ENCODE results near the gene SFXN4. TPM values are rescaled to one million over a fixed set of nuclear protein-coding genes. Genes with fewer than 3 reads are reported as not detected.
A peak's percentile ranks its signal among the peaks of the same experiment; 100 is the strongest.
"Not testable (repeated sequence)": the region's sequence is repeated elsewhere in the genome, so short reads cannot be mapped to it uniquely, and the experiment has no call there.

Gene SFXN4
- total RNA-seq, 3 donors from 2014 or later, result 14.6 to 25.2 (median 18.6) TPM

DNA sequence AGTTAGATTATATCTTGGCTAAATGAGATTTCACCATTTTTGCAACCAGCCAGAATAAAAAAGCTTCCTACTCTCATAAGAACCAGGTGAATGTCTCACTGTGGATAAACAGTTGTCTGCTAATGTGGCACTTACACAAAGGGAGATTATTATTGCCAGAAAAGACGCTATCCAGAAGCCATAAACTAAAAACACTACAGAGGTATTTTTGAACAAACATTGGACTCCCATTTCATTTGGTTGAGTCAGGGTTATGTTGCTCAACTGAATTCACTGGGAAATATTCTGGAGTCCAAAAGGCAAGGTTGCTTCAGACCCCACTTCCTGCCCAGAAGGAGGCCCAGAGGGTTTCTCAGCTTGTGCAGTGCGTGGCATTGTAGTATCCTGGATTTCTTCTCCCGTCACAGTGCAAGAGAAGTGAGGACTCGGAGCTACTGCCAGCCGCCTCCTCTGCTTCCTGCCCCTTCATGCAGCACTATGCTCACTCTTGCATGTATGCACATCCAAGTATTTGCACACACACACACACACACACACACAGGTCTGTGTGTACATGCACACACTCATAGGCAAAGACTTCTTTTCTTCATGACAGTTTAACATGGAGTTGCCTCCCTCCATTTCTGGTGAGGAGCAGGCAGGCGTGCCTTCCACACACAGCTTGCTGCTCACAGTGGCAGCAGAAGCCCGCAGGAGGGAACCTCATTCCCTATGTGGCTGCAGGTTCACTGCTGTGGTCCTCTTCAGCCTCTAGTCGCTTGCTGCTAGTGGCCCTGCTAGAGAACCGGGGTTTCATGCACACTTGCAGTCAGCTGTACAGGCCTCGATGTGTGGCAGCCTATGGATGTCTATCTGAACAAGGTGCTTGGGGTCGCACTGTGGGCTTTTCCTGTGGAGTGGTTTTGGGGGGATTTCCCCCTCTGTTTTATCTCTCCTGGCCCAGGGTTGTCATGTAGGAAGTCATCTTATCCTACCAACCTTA is 51.5 kb downstream of the SFXN4 start:
- TF ChIP-seq POLR2AphosphoS5 (IDR thresholded peaks at IDR 0.05), result no peak
- TF ChIP-seq POLR2A (IDR thresholded peaks at IDR 0.05), result no peak
- TF ChIP-seq, protein P1, sequence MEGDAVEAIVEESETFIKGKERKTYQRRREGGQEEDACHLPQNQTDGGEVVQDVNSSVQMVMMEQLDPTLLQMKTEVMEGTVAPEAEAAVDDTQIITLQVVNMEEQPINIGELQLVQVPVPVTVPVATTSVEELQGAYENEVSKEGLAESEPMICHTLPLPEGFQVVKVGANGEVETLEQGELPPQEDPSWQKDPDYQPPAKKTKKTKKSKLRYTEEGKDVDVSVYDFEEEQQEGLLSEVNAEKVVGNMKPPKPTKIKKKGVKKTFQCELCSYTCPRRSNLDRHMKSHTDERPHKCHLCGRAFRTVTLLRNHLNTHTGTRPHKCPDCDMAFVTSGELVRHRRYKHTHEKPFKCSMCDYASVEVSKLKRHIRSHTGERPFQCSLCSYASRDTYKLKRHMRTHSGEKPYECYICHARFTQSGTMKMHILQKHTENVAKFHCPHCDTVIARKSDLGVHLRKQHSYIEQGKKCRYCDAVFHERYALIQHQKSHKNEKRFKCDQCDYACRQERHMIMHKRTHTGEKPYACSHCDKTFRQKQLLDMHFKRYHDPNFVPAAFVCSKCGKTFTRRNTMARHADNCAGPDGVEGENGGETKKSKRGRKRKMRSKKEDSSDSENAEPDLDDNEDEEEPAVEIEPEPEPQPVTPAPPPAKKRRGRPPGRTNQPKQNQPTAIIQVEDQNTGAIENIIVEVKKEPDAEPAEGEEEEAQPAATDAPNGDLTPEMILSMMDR (IDR thresholded peaks at IDR 0.05), result no peak

DNA sequence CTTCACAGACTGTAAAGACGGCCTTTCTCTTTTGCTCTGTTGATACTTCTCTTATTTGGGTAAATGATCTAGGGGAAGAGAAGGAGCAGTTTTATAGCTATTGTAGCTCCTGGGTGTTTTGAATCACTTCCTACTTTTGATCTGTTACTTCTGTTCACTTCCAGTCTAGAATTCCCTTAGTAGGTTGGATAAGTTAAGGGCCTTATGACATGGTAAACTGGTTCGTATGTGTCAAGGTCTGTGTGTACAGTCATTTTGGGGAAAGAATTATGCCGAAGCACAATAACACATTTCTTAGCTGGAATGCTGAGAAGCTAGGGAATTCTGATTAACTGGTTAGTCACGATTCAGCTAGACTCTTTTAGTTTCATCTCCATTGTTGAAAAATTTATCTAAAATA is 53.5 kb downstream of the SFXN4 start:
- Histone ChIP-seq H3K9me3 (no peaks in the 10 kb centered on the region), H3K27ac (no peak overlapping the region), H3K36me3 (no peaks in the 10 kb centered on the region), H3K4me1 (no peaks in the 10 kb centered on the region), H3K4me3 (no peak overlapping the region), H3K27me3 (no peaks in the 10 kb centered on the region)
- DNase-seq (ENCODE audit: low spot score in 2 of 2), result no peak
- TF ChIP-seq POLR2A (IDR thresholded peaks at IDR 0.05), result no peak
- TF ChIP-seq, protein P1 (IDR thresholded peaks at IDR 0.05), result no peak
- no peak for TF ChIP-seq POLR2AphosphoS5 (IDR thresholded peaks at IDR 0.05)
- intact Hi-C loops (cut with DNase I; ENCODE audit: low total_unique reads), result no loop called here

More for the DNA sequence above, 51.5 kb downstream of the SFXN4 start:
- no peak for DNase-seq (ENCODE audit: low spot score in 2 of 2)
- H3K27ac ChIP-seq, result no peak overlapping the region
- no peaks in the 10 kb centered on the region for H3K9me3 ChIP-seq
- no peaks in the 10 kb centered on the region for H3K4me1 ChIP-seq
- intact Hi-C loops (cut with DNase I; ENCODE audit: low total_unique reads), result no loop called here
- no peaks in the 10 kb centered on the region for H3K36me3 ChIP-seq
- H3K27me3 ChIP-seq, result no peaks in the 10 kb centered on the region
- no peak overlapping the region for H3K4me3 ChIP-seq

DNA sequence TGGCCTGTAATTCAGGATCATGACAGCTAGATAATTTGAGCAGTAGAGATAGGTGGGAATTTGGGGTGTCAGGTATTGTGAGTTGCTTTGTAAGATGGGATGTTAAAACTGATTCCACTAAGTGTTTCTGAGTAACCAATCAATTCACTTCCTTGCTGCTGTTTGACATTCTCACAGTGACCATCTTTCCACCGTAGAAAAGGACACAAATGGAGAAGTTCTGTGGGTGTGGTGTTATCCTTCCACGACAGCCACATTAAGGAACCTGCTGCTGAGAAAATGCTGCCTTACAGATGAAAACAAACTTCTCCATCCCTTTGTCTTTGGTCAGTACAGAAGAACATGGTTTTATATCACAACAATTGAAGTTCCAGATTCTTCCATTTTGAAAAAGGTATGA is 57.7 kb downstream of the SFXN4 start:
- H3K27me3 ChIP-seq; H3K4me1 ChIP-seq; H3K4me3 ChIP-seq; H3K36me3 ChIP-seq; intact Hi-C loops (cut with DNase I; ENCODE audit: low total_unique reads); DNase-seq (ENCODE audit: low spot score in 2 of 2); H3K9me3 ChIP-seq; H3K27ac ChIP-seq: not testable (repeated sequence)

DNA sequence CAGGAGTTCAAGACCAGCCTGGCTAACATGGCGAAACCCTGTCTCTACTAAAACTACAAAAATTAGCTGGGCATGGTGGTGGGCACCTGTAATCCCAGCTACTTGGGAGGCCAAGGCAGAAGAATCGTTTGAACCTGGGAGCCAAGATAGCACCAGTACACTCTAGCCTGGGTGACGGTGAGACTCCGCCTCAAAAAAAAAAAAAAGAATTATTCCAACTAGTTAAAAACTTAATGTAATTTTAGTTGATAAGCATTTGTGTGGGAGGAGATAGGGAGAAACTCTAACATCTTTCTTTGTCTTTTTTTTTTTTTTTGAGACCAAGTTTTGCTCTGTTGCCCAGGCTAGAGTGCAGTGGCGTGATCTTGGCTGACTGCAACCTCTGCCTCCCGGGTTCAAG is 58.4 kb downstream of the SFXN4 start:
- H3K27me3 ChIP-seq; H3K9me3 ChIP-seq; H3K4me1 ChIP-seq; H3K36me3 ChIP-seq; H3K4me3 ChIP-seq; H3K27ac ChIP-seq; intact Hi-C loops (cut with DNase I; ENCODE audit: low total_unique reads); DNase-seq (ENCODE audit: low spot score in 2 of 2): not testable (repeated sequence)

DNA sequence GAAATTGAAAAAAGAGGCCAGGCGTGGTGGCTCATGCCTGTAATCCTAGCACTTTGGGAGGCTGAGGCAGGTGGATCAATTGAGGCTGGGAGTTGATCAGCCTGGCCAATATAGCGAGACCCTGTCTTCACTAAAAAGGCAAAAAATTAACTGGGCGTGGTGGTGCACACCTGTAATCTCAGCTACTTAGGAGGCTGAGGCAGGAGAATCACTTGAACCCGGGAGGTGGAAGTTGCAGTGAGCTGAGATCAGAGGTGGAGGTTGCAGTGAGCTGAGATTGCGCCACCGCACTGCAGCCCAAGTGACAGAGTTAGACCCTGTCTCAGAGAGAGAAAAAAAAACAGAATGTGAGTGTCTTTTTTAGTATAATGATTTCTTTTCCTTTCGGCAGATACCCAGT is 59.6 kb downstream of the SFXN4 start:
- H3K4me1 ChIP-seq; H3K4me3 ChIP-seq; DNase-seq (ENCODE audit: low spot score in 2 of 2); H3K9me3 ChIP-seq; H3K27ac ChIP-seq; intact Hi-C loops (cut with DNase I; ENCODE audit: low total_unique reads); H3K27me3 ChIP-seq; H3K36me3 ChIP-seq: not testable (repeated sequence)

DNA sequence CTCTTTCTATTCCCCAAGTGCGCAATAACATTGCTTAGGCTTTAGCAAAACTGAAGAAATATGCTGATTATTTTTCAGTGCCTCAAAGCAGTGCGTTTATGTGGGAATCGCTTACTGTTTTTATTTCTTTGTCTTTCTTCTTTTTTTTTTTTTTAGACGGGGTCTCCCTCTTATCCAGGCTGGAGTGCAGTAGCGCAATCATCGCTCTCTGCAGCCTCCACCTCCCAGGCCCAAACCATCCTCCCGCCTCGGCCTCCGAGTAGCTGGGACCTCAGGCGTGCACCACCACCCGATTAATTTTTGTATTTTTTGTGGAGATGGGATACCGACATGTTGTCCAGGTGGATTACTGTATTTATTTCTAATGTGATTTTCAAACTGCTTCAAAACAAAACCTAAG is 60.4 kb downstream of the SFXN4 start:
- Histone ChIP-seq H3K27me3 (no peaks in the 10 kb centered on the region), H3K4me3 (peak overlapping the region in 2 of 3 donors; percentile 92 to 98), H3K4me1 (peaks cover 0 to 4% of the 10 kb centered on the region in 2 donors), H3K36me3 (no peaks in the 10 kb centered on the region), H3K9me3 (no peaks in the 10 kb centered on the region), H3K27ac (no peak overlapping the region)
- no peak for DNase-seq (ENCODE audit: low spot score in 2 of 2)
- intact Hi-C loops (cut with DNase I; ENCODE audit: low total_unique reads), result no loop called here
- TF ChIP-seq POLR2AphosphoS5 (IDR thresholded peaks at IDR 0.05) (no peak), POLR2A (IDR thresholded peaks at IDR 0.05) (no peak)
- TF ChIP-seq, protein P1 (IDR thresholded peaks at IDR 0.05), result no peak
